ENCODE data around the gene TMEM86B.

DNA sequence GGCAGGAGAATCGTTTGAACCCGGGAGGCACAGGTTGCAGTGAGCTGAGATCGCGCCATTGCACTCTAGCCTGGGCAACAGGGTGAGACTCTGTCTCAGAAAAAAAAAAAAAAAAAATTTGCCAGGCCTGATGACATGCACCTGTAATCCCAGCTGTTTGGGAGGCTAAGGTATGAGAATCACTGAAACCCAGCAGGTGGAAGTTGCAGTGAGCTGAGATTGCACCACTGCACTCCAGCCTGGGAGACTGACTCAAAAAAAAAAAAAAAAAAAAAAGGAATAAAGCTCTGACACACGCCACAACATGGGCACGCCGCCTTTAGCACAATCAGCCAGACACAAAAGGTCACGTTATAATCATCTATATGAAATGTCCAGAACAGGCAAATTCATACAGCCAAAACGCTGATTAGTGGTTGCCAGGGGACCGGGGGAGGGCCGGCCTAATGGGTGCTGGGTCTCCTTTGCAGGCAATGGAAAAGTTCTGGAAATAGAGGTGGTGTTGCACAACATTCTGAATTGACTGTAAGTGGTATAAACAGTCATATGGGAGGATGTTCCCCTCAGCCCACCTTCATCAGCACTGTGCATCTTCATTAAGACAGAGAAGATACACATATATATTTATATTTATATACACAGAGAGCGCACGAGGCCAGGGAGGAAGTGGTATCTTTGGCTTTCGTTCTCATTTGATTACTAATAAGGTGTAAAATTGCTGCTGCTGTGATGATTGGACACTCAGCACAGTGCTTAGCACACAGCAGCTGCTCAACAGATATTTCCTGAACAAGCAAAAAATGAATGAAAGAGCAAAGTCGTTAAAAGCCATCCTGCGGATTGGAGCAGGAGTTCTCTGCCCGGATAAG, 47.5 kb upstream of the TMEM86B start:
- TF ChIP-seq, protein P1, sequence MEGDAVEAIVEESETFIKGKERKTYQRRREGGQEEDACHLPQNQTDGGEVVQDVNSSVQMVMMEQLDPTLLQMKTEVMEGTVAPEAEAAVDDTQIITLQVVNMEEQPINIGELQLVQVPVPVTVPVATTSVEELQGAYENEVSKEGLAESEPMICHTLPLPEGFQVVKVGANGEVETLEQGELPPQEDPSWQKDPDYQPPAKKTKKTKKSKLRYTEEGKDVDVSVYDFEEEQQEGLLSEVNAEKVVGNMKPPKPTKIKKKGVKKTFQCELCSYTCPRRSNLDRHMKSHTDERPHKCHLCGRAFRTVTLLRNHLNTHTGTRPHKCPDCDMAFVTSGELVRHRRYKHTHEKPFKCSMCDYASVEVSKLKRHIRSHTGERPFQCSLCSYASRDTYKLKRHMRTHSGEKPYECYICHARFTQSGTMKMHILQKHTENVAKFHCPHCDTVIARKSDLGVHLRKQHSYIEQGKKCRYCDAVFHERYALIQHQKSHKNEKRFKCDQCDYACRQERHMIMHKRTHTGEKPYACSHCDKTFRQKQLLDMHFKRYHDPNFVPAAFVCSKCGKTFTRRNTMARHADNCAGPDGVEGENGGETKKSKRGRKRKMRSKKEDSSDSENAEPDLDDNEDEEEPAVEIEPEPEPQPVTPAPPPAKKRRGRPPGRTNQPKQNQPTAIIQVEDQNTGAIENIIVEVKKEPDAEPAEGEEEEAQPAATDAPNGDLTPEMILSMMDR (IDR thresholded peaks at IDR 0.05), result no peak
- TF ChIP-seq POLR2A (IDR thresholded peaks at IDR 0.05), result no peak

Data from right lobe of liver (tissue), 4 donors.